ENCODE data around the gene PHYH.
"Not testable (repeated sequence)": the region's sequence is repeated elsewhere in the genome, so short reads cannot be mapped to it uniquely, and the experiment has no call there.

PHYH gene

GRCh38 chr10:13270877-13271551 is 28.9 kb downstream of the PHYH start:
- DNase-seq: no peak

GRCh38 chr10:13268841-13269240 is 31.0 kb downstream of the PHYH start:
- DNase-seq: no peak

- DNase-seq: no peak
Measured at GRCh38 chr10:13268310-13268709, 31.6 kb downstream of the PHYH start.

GRCh38 chr10:13263591-13263990 is 36.3 kb downstream of the PHYH start:
- DNase-seq: no peak

- DNase-seq: no peak
Measured at GRCh38 chr10:13262433-13262832, 37.4 kb downstream of the PHYH start.

GRCh38 chr10:13257621-13258140 is 42.2 kb downstream of the PHYH start:
- no peak for DNase-seq

GRCh38 chr10:13256627-13257026 is 43.2 kb downstream of the PHYH start:
- DNase-seq: no peak

GRCh38 chr10:13253726-13254125 is 46.1 kb downstream of the PHYH start:
- DNase-seq: no peak

- DNase-seq: no peak
Measured at GRCh38 chr10:13247784-13248183, 52.1 kb downstream of the PHYH start.

- no peak for DNase-seq
Measured at GRCh38 chr10:13247246-13247645, 52.6 kb downstream of the PHYH start.

GRCh38 chr10:13242260-13242659 is 57.6 kb downstream of the PHYH start:
- DNase-seq: not testable (repeated sequence)

GRCh38 chr10:13241613-13242012 is 58.3 kb downstream of the PHYH start:
- no peak for DNase-seq

GRCh38 chr10:13239923-13240322 is 59.9 kb downstream of the PHYH start:
- no peak for DNase-seq

GRCh38 chr10:13238271-13239077 is 61.4 kb downstream of the PHYH start:
- DNase-seq: no peak

- DNase-seq: no peak
Measured at GRCh38 chr10:13236638-13237037, 63.2 kb downstream of the PHYH start.

- DNase-seq: not testable (repeated sequence)
Measured at GRCh38 chr10:13234736-13235135, 65.1 kb downstream of the PHYH start.

GRCh38 chr10:13234172-13234571 is 65.7 kb downstream of the PHYH start, which contains the start of gene UCMA:
TSS of gene UCMA (minus strand) at chr10:13234374. CDS start at chr10:13234258, 116 bp downstream.
- DNase-seq: no peak

- DNase-seq: no peak
Measured at GRCh38 chr10:13233358-13233757, 66.5 kb downstream of the PHYH start.

GRCh38 chr10:13231808-13232207 is 68.1 kb downstream of the PHYH start:
- no peak for DNase-seq

GRCh38 chr10:13231190-13231589 is 68.7 kb downstream of the PHYH start:
- DNase-seq: no peak

Data from suppressor macrophage treated with lipopolysaccharide for 4 hours (primary cell).